ENCODE results near the gene MYLK4.

MYLK4 gene

DNA sequence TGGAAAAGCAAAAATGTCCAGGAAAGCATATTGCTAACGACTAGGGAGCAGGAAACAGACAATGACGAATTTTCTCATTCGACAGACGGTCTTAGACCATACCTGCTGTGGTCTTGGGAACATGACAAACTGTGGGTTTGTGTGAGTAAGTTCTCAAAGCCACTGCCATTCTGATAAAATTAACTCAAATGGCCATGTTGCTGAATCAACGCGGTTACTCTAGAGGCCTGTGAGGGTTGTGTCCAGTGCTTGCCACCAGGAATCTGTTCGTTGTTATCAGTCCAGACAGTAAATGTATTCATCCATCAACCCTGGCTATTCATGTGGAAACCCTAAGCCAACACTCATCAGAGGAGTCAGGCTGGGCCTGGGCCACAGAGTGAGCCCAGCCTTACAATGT, 124.3 kb downstream of the MYLK4 start:
- Mint-ChIP-seq H3K4me1 (ENCODE audit: low read depth) (no peaks in the 10 kb centered on the region), H3K36me3 (ENCODE audit: low read depth) (no peaks in the 10 kb centered on the region), H3K27me3 (peaks cover 6% of the 10 kb centered on the region), H3K4me3 (no peak overlapping the region), H3K27ac (no peak overlapping the region), H3K9me3 (no peaks in the 10 kb centered on the region)
- DNase-seq = no peak

- DNase-seq = no peak
- H3K4me1 Mint-ChIP-seq (ENCODE audit: low read depth) = no peaks in the 10 kb centered on the region
- no peaks in the 10 kb centered on the region for H3K9me3 Mint-ChIP-seq
- no peak overlapping the region for H3K4me3 Mint-ChIP-seq
- H3K27ac Mint-ChIP-seq = no peak overlapping the region
- no peaks in the 10 kb centered on the region for H3K36me3 Mint-ChIP-seq (ENCODE audit: low read depth)
- peaks cover 6% of the 10 kb centered on the region for H3K27me3 Mint-ChIP-seq
These were observed 125.1 kb downstream of the MYLK4 start for GRCh38 chr6:2625581-2625980.

- Mint-ChIP-seq H3K9me3 (no peaks in the 10 kb centered on the region), H3K27ac (no peak overlapping the region), H3K27me3 (peaks cover 19% of the 10 kb centered on the region), H3K4me1 (ENCODE audit: low read depth) (no peaks in the 10 kb centered on the region), H3K4me3 (no peak overlapping the region), H3K36me3 (ENCODE audit: low read depth) (no peaks in the 10 kb centered on the region)
- DNase-seq = no peak
These were observed 126.5 kb downstream of the MYLK4 start for GRCh38 chr6:2624177-2624576.

DNA sequence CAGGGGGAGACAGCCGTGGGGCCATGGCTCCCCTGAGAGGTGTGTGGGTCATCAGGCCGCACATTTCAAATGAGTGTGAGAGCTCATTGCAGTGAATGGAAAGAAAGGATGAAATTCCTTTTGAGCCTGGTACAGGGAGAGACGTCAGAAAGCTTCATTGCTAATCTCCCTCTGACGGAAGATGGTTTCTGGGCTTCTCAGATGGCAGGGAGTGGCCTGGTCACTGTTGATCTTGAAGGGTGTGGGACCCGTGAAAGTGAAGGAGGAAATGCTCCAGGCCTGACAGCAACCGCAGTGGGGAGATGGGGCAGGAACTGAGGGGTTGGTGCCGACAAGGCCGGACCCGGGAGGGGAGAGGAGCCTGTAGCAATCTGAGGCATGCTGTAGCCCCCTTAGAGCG, 127.4 kb downstream of the MYLK4 start:
- no peak for DNase-seq
- Mint-ChIP-seq H3K4me1 (ENCODE audit: low read depth) (no peaks in the 10 kb centered on the region), H3K9me3 (no peaks in the 10 kb centered on the region), H3K36me3 (ENCODE audit: low read depth) (no peaks in the 10 kb centered on the region), H3K27ac (no peak overlapping the region), H3K27me3 (peaks cover 26% of the 10 kb centered on the region), H3K4me3 (no peak overlapping the region)

DNA sequence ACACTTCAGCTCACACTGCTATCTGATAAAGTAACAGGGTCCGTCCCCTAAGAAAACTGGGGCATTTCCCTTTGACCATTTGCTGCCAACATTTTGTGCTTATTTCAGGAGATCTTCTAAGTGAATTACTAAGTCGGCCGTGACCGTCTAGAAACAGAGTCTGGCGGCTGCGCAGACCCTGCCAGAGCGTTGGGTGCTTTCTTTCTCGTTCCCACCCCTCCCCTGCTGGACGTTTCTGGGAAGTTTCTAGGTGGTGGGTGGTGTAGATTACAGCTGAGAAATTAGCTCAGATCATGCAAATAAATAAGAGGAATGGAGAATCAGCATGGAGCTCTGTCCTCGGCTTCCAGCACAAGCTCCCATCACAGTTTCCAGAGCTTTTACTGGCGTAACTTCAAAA, 128.1 kb downstream of the MYLK4 start:
- Mint-ChIP-seq H3K4me3 (no peak overlapping the region), H3K4me1 (ENCODE audit: low read depth) (no peaks in the 10 kb centered on the region), H3K27me3 (peaks cover 29% of the 10 kb centered on the region), H3K9me3 (no peaks in the 10 kb centered on the region), H3K27ac (no peak overlapping the region), H3K36me3 (ENCODE audit: low read depth) (no peaks in the 10 kb centered on the region)
- DNase-seq = no peak

DNA sequence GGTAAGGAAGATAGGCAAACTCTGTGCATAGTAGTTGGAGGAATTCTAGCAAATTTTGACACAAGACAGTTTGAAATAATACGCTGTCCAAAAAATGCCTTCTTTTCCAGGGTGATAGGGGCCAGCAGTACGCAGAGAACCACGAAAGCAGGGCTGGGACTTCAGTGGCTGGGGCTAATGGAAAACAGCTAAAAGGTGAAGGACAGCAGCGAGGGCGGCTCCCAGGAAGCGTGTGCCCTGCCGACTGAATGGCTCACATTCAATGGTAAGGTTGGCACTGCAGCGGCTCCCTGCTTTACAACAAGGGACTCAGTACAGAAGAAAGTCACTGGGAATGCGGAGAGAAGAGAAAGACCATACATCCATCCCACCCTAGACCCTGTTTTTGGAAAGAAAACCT, 131.1 kb downstream of the MYLK4 start:
- no peak for DNase-seq
- Mint-ChIP-seq H3K9me3 (no peaks in the 10 kb centered on the region), H3K36me3 (ENCODE audit: low read depth) (no peaks in the 10 kb centered on the region), H3K27ac (no peak overlapping the region), H3K4me3 (no peak overlapping the region), H3K27me3 (peaks cover 41% of the 10 kb centered on the region), H3K4me1 (ENCODE audit: low read depth) (no peaks in the 10 kb centered on the region)

GRCh38 chr6:2617729-2618128, 133.0 kb downstream of the MYLK4 start:
- Mint-ChIP-seq H3K9me3 (peaks cover 4% of the 10 kb centered on the region), H3K27me3 (peaks cover 51% of the 10 kb centered on the region), H3K36me3 (ENCODE audit: low read depth) (no peaks in the 10 kb centered on the region), H3K4me1 (ENCODE audit: low read depth) (no peaks in the 10 kb centered on the region), H3K27ac (no peak overlapping the region), H3K4me3 (no peak overlapping the region)
- DNase-seq = no peak

DNA sequence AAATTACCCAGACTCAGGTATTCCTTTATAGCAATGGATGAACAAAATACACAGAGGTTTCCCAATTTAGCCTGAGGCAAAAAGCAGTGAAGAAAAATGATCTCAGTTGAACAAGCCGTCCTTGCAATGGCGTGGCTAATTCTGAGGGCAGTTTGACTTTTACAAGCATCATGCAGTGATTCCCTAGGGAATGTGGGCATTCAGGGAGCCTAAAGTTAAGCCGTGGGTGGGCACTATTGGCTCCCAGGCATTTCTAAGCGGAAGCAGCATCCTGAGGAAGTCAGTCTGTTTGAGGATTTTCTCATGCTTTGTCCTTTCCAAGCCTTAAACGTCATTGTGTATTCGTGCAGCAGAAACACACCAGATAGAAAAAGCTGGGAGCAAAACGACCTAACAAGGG, 133.9 kb downstream of the MYLK4 start:
- H3K36me3 Mint-ChIP-seq (ENCODE audit: low read depth) = no peaks in the 10 kb centered on the region
- no peak for DNase-seq
- no peaks in the 10 kb centered on the region for H3K4me1 Mint-ChIP-seq (ENCODE audit: low read depth)
- peaks cover 60% of the 10 kb centered on the region for H3K27me3 Mint-ChIP-seq
- peaks cover 4% of the 10 kb centered on the region for H3K9me3 Mint-ChIP-seq
- no peak overlapping the region for H3K27ac Mint-ChIP-seq
- H3K4me3 Mint-ChIP-seq = no peak overlapping the region

DNA sequence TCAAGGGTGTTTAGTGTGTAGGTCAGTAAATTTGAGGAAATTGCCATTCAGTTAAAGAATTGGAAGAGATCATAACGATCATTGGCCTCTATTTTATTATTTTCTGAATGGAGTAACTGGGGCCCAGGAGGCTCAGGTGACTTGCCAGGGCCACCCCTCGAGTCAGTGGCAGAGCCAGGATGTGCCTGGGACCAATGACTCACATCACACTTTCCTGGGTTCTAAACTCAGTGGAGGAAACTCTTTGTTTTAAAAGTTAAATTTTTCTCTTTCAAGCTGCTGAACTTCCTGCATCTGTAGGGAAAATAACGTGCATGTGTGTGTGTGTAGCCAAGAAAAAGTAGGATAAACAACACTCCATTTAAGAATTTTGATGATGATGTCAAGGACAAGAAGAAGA, 135.5 kb downstream of the MYLK4 start:
- H3K4me3 Mint-ChIP-seq = no peak overlapping the region
- no peaks in the 10 kb centered on the region for H3K4me1 Mint-ChIP-seq (ENCODE audit: low read depth)
- peaks cover 4% of the 10 kb centered on the region for H3K9me3 Mint-ChIP-seq
- H3K27ac Mint-ChIP-seq = no peak overlapping the region
- no peak for DNase-seq
- peaks cover 62% of the 10 kb centered on the region for H3K27me3 Mint-ChIP-seq
- H3K36me3 Mint-ChIP-seq (ENCODE audit: low read depth) = no peaks in the 10 kb centered on the region

DNA sequence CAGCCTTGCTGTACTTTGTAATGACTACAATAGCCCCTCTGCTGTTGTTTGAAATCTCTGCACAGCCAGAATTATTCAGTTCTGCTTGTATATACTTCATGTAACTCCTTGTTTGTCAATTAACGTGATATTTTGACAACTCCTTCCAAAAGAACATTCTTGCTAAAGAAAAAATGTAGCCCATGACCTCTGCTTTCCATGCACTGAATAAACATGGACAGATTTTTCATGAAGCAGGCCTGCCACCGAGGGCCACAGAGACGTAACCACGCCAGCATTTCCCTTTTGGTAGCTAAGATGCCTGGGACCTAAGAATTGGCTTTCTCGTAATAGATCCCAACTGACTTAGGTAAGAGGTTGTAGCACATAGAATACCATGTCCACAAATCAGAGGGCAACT, 135.9 kb downstream of the MYLK4 start:
- Mint-ChIP-seq H3K9me3 (peaks cover 4% of the 10 kb centered on the region), H3K27me3 (peaks cover 59% of the 10 kb centered on the region), H3K4me3 (no peak overlapping the region), H3K27ac (no peak overlapping the region), H3K36me3 (ENCODE audit: low read depth) (no peaks in the 10 kb centered on the region), H3K4me1 (ENCODE audit: low read depth) (no peaks in the 10 kb centered on the region)
- DNase-seq = no peak

- H3K27me3 Mint-ChIP-seq = peaks cover 52% of the 10 kb centered on the region
- no peak overlapping the region for H3K4me3 Mint-ChIP-seq
- H3K27ac Mint-ChIP-seq = no peak overlapping the region
- no peak for DNase-seq
- peaks cover 4% of the 10 kb centered on the region for H3K9me3 Mint-ChIP-seq
- H3K4me1 Mint-ChIP-seq (ENCODE audit: low read depth) = no peaks in the 10 kb centered on the region
- no peaks in the 10 kb centered on the region for H3K36me3 Mint-ChIP-seq (ENCODE audit: low read depth)
These were observed 136.6 kb downstream of the MYLK4 start for GRCh38 chr6:2614155-2614554.

Measured in activated T-cell treated with anti-CD3 and anti-CD28 coated beads, Interleukin-2, amount 50 U/mL, for 24 hours (primary cell).